Neuronal stem cell (in vitro differentiated cells): ENCODE measurements around the gene FABP3.
A peak's percentile ranks its signal among the peaks of the same experiment; 100 is the strongest.

ENCODE experiments used
- DNase-seq: peaks from one replicate; pipeline ENCODE4 v3.0.0-alpha.2; 2013; ENCODE audit warnings: low spot score
- H2AFZ ChIP-seq: one replicate; pipeline ENCODE4 v1.6.1; 2013; ENCODE audit warnings: mild to moderate bottlenecking, low read length, inconsistent platforms
- H2AK5ac ChIP-seq: 2 replicates; pipeline ENCODE4 v1.6.1; 2013; ENCODE audit warnings: low read depth, mild to moderate bottlenecking, inconsistent platforms, low read length, moderate library complexity, mixed read lengths
- H2BK120ac ChIP-seq: 2 replicates; pipeline ENCODE4 v1.6.1; 2013; ENCODE audit warnings: low read depth, mild to moderate bottlenecking, inconsistent platforms, low read length, moderate library complexity, mixed read lengths
- H2BK12ac ChIP-seq: one replicate; pipeline ENCODE4 v1.6.1; 2013; ENCODE audit warnings: low read length, inconsistent platforms
- H2BK15ac ChIP-seq: 2 replicates; pipeline ENCODE4 v1.6.1; 2013; ENCODE audit warnings: mild to moderate bottlenecking, low read length, inconsistent platforms, mixed read lengths
- H2BK5ac ChIP-seq: one replicate; pipeline ENCODE4 v1.6.1; 2013; ENCODE audit warnings: inconsistent platforms, mild to moderate bottlenecking, low read length, moderate library complexity
- H3K14ac ChIP-seq: one replicate; pipeline ENCODE4 v1.6.1; 2013; ENCODE audit warnings: low read length, inconsistent platforms
- H3K18ac ChIP-seq: 2 replicates; pipeline ENCODE4 v1.6.1; 2013; ENCODE audit warnings: low read length, inconsistent platforms
- H3K23ac ChIP-seq: 2 replicates; pipeline ENCODE4 v1.6.1; 2013; ENCODE audit warnings: low read depth, mild to moderate bottlenecking, mixed read lengths, low read length, inconsistent platforms; ENCODE audit not compliant: poor library complexity
- H3K27ac ChIP-seq: replicated peaks from 3 replicates; pipeline ENCODE4 v1.5.1; 2013; ENCODE audit warnings: low read length, inconsistent platforms
- H3K27me3 ChIP-seq, 3 experiments: 2 replicates each; pipeline ENCODE4 v1.6.1; 2013; ENCODE audit warnings: low read length in 3 of 3, mild to moderate bottlenecking in 2 of 3, inconsistent platforms in 1 of 3, low read depth in 1 of 3, mixed read lengths in 1 of 3, moderate library complexity in 1 of 3; ENCODE audit not compliant: control insufficient read depth in 3 of 3, insufficient read depth in 3 of 3
- H3K36me3 ChIP-seq, 2 donors: replicated peaks in 1 of 2; 2 replicates each; pipeline ENCODE4 v1.6.1; 2013; ENCODE audit warnings: low read length in 2 of 2; ENCODE audit not compliant: control insufficient read depth in 2 of 2, insufficient read depth in 2 of 2
- H3K4ac ChIP-seq: 2 replicates; pipeline ENCODE4 v1.6.1; 2013; ENCODE audit warnings: inconsistent platforms, mild to moderate bottlenecking, low read length, moderate library complexity
- H3K4me1 ChIP-seq, 2 donors: 1 replicate in 1 of 2; 2 replicates in 1 of 2; pipeline ENCODE4 v1.6.1; 2013; ENCODE audit warnings: low read length in 2 of 2, low read depth in 1 of 2; ENCODE audit not compliant: control insufficient read depth in 2 of 2, insufficient read depth in 1 of 2
- H3K4me2 ChIP-seq: one replicate; pipeline ENCODE4 v1.6.1; 2013; ENCODE audit warnings: mild to moderate bottlenecking, low read length, inconsistent platforms; ENCODE audit not compliant: insufficient read depth, poor library complexity, severe bottlenecking
- H3K4me3 ChIP-seq, 2 donors: 2 replicates each; pipeline ENCODE4 v1.5.1; 2013; ENCODE audit warnings: low read length in 2 of 2, mild to moderate bottlenecking in 2 of 2, inconsistent platforms in 1 of 2, moderate library complexity in 1 of 2
- H3K79me1 ChIP-seq: one replicate; pipeline ENCODE4 v1.6.1; 2013; ENCODE audit warnings: low read depth, mild to moderate bottlenecking, inconsistent platforms, low read length, moderate library complexity
- H3K9ac ChIP-seq: one replicate; pipeline ENCODE4 v1.6.1; 2013; ENCODE audit warnings: mild to moderate bottlenecking, low read depth, low read length, inconsistent platforms; ENCODE audit not compliant: poor library complexity
- H3K9me3 ChIP-seq, 2 donors: replicated peaks in 1 of 2; 2 replicates each; pipeline versions ENCODE3 to v1.6.1; 2013; ENCODE audit warnings: low read length in 2 of 2, mild to moderate bottlenecking in 2 of 2, inconsistent platforms in 1 of 2, low read depth in 1 of 2, mixed read lengths in 1 of 2, moderate library complexity in 1 of 2; ENCODE audit not compliant: control insufficient read depth in 2 of 2, insufficient read depth in 1 of 2
- H4K8ac ChIP-seq: one replicate; pipeline ENCODE4 v1.6.1; 2013; ENCODE audit warnings: low read depth, mild to moderate bottlenecking, inconsistent platforms, low read length, moderate library complexity
- H4K91ac ChIP-seq: one replicate; pipeline ENCODE4 v1.6.1; 2013; ENCODE audit warnings: low read length, low read depth, mild to moderate bottlenecking, inconsistent platforms; ENCODE audit not compliant: poor library complexity
- WGBS, 2 donors: extraction: QIAGEN DNeasy Blood & Tissue Kit; methylation state at CpG; one replicate each; pipeline ENCODE4 v1.1.7; 2013; ENCODE audit warnings: missing lambda C conversion rate in 2 of 2, mixed read lengths in 1 of 2; ENCODE audit not compliant: insufficient read length in 2 of 2, insufficient replicate concordance in 1 of 2; ENCODE audit errors: extremely low coverage in 2 of 2; 5-methylcytosine and 5-hydroxymethylcytosine counted together

FABP3 gene

DNA sequence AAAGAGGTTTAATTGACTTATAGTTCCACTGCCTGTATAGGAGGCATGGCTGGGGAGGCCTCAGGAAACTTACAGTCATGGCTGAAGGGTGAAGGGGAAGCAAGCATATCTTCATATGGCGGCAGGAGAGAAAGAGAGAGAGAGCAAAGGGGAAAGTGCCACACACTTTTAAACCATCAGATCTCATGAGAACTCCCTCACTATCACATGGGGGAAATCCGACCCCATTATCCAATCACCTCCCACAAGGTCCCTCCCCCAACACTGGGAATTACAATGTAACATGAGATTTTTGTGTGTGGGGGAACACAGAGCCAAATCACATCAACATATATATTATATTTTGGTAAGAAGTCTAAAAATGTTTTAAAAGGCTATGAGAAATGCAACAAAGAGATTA, 27.2 kb downstream of the FABP3 start:
- no CpG with 5 or more reads among the region's 2 CpGs for WGBS, 2 donors
- no peaks in the 10 kb centered on the region for H3K79me1 ChIP-seq
- no peak for DNase-seq

DNA sequence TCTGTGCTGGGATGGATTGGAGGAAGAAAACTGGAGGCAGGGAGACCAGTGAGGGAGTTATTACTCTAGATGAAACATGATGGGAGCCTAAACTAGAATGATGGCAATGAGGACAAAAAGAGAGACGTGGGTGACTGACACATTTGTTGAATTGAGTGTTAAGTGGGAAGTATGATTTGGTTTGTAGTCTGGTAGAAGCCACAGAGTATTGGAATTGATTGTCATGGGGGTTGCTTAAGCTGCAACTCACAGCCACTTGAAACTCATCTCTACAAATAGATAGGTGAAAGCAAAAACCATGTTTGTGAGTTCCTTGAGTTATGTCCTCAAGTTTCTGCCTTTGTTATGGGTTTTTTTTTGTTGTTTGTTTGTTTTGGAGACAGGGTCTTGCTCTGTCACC, 28.4 kb downstream of the FABP3 start:
- no peak overlapping the region for H3K27ac ChIP-seq
- no peak for DNase-seq
- H3K4me1 ChIP-seq: no peaks in the 10 kb centered on the region
- H3K4me3 ChIP-seq: no peak overlapping the region
- no peak overlapping the region for H2BK5ac ChIP-seq
- no peak overlapping the region for H2BK120ac ChIP-seq
- no peak overlapping the region for H3K4me2 ChIP-seq
- H3K14ac ChIP-seq: no peak overlapping the region
- H3K9me3 ChIP-seq: no peaks in the 10 kb centered on the region
- H3K9ac ChIP-seq: no peak overlapping the region
- H3K23ac ChIP-seq: no peak overlapping the region
- no peak overlapping the region for H2AK5ac ChIP-seq
- no CpG with 5 or more reads among the region's 1 CpG for WGBS, 2 donors
- H2BK15ac ChIP-seq: no peak overlapping the region
- H4K91ac ChIP-seq: no peak overlapping the region
- no peak overlapping the region for H2BK12ac ChIP-seq
- H4K8ac ChIP-seq: no peak overlapping the region
- H3K4ac ChIP-seq: no peak overlapping the region
- no peaks in the 10 kb centered on the region for H3K79me1 ChIP-seq
- H3K27me3 ChIP-seq: no peaks in the 10 kb centered on the region
- no peak overlapping the region for H3K18ac ChIP-seq
- H2AFZ ChIP-seq: no peak overlapping the region
- H3K36me3 ChIP-seq: peaks cover 4 to 50% of the 10 kb centered on the region in 2 donors

More for the DNA sequence above, 27.2 kb downstream of the FABP3 start:
- H3K18ac ChIP-seq: no peak overlapping the region
- no peak overlapping the region for H4K91ac ChIP-seq
- H3K9ac ChIP-seq: no peak overlapping the region
- H3K27ac ChIP-seq: no peak overlapping the region
- H3K4me2 ChIP-seq: no peak overlapping the region
- H3K4me1 ChIP-seq: no peaks in the 10 kb centered on the region
- no peak overlapping the region for H2AK5ac ChIP-seq
- H2AFZ ChIP-seq: no peak overlapping the region
- H2BK12ac ChIP-seq: no peak overlapping the region
- no peak overlapping the region for H3K4me3 ChIP-seq
- no peak overlapping the region for H2BK5ac ChIP-seq
- no peak overlapping the region for H2BK120ac ChIP-seq
- H3K4ac ChIP-seq: no peak overlapping the region
- no peak overlapping the region for H3K23ac ChIP-seq
- H3K9me3 ChIP-seq: no peaks in the 10 kb centered on the region
- H3K27me3 ChIP-seq: no peaks in the 10 kb centered on the region
- H2BK15ac ChIP-seq: no peak overlapping the region
- no peak overlapping the region for H3K14ac ChIP-seq
- H3K36me3 ChIP-seq: peaks cover 4 to 54% of the 10 kb centered on the region in 2 donors
- H4K8ac ChIP-seq: no peak overlapping the region

DNA sequence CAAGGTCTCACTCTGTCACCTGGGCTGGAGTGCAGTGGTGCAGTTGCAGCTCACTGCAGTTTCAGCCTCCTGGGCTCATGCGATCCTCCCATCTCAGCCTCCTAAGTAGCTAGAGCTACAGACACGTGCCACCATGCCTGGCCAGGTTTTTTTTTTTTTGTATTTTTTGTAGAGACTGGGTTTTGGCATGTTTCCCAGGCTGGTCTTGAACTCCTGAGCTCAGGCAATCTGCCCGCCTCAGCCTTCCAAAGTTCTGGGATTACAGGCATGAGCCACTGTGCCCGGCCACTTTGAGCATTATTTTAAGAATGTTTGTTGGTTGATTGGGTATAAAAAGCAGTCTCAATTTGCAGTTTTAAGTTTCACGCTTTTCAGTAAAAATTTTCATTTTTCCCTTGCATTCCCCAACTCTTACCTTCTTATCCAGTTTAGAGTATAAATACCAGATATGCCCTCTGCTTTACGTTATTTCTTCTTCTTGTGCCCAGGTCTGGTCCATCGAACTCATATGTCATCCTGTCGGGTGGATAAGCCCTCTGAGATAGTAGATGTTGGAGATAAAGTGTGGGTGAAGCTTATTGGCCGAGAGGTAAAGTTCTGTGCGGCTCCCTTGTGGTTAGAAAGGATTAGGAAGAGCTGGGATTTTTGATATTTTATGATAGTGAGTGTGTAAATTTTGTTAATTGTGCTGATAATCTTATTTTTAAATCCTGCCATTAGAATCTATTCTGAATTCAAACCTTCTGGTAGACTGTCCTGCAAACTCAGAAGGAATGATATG, 36.0 kb downstream of the FABP3 start:
- no CpG with 5 or more reads among the region's 10 CpGs for WGBS, 2 donors
- Histone ChIP-seq H3K23ac (no peak overlapping the region), H4K91ac (no peak overlapping the region), H3K9me3 (no peaks in the 10 kb centered on the region), H3K4ac (no peak overlapping the region), H2AK5ac (no peak overlapping the region), H3K27me3 (no peaks in the 10 kb centered on the region), H2BK12ac (no peak overlapping the region), H2BK120ac (no peak overlapping the region), H3K9ac (no peak overlapping the region), H3K4me2 (no peak overlapping the region), H3K27ac (no peak overlapping the region), H4K8ac (no peak overlapping the region), H3K4me1 (no peaks in the 10 kb centered on the region), H2BK5ac (no peak overlapping the region), H3K4me3 (no peak overlapping the region), H3K36me3 (peaks cover 0 to 31% of the 10 kb centered on the region in 2 donors), H2AFZ (no peak overlapping the region), H2BK15ac (no peak overlapping the region), H3K14ac (no peak overlapping the region), H3K79me1 (no peaks in the 10 kb centered on the region), H3K18ac (no peak overlapping the region)
- no peak for DNase-seq

DNA sequence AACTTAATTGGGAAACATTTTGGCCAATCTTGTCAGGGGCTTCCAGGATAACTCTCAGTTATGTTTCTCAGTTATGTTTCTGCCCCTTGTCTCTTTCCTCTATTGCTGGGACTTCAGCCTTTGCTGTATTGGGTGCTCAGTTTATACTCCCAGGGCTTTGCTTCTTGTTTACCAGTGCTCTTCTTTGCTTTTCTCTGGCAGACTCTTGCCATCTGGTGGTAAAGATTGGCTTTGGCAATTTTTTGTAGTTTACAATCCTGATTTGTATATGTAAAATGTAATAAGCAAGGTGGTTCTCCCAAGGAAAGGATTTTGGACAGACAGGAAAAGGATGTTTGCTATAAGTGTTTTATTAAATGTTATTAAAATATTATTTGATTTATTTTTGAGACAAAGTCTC, 37.9 kb downstream of the FABP3 start:
- H3K4ac ChIP-seq: no peak overlapping the region
- H2BK120ac ChIP-seq: no peak overlapping the region
- H3K27me3 ChIP-seq: no peaks in the 10 kb centered on the region
- no peak overlapping the region for H3K23ac ChIP-seq
- no peak overlapping the region for H2BK12ac ChIP-seq
- no peak overlapping the region for H3K18ac ChIP-seq
- H3K9ac ChIP-seq: no peak overlapping the region
- no peak overlapping the region for H2BK15ac ChIP-seq
- H3K4me3 ChIP-seq: no peak overlapping the region
- peak; percentile 12 for DNase-seq
- no peak overlapping the region for H2BK5ac ChIP-seq
- H4K91ac ChIP-seq: no peak overlapping the region
- no peak overlapping the region for H3K14ac ChIP-seq
- no peak overlapping the region for H2AK5ac ChIP-seq
- peaks cover 0 to 38% of the 10 kb centered on the region in 2 donors for H3K36me3 ChIP-seq
- no peaks in the 10 kb centered on the region for H3K9me3 ChIP-seq
- H3K4me2 ChIP-seq: no peak overlapping the region
- no peak overlapping the region for H4K8ac ChIP-seq
- H2AFZ ChIP-seq: no peak overlapping the region
- H3K4me1 ChIP-seq: no peaks in the 10 kb centered on the region
- H3K79me1 ChIP-seq: no peaks in the 10 kb centered on the region
- no peak overlapping the region for H3K27ac ChIP-seq
